HG03571 (cell line): Measurements from ENCODE around the gene RTF1.
"Not testable (repeated sequence)": the region's sequence is repeated elsewhere in the genome, so short reads cannot be mapped to it uniquely, and the experiment has no call there.

Experiments
- ATAC-seq: cut with Tn5 transposase; IDR thresholded peaks from one replicate; pipeline ENCODE4 v1.9.1; 2021; ENCODE audit not compliant: unreplicated experiment

RTF1 gene

DNA sequence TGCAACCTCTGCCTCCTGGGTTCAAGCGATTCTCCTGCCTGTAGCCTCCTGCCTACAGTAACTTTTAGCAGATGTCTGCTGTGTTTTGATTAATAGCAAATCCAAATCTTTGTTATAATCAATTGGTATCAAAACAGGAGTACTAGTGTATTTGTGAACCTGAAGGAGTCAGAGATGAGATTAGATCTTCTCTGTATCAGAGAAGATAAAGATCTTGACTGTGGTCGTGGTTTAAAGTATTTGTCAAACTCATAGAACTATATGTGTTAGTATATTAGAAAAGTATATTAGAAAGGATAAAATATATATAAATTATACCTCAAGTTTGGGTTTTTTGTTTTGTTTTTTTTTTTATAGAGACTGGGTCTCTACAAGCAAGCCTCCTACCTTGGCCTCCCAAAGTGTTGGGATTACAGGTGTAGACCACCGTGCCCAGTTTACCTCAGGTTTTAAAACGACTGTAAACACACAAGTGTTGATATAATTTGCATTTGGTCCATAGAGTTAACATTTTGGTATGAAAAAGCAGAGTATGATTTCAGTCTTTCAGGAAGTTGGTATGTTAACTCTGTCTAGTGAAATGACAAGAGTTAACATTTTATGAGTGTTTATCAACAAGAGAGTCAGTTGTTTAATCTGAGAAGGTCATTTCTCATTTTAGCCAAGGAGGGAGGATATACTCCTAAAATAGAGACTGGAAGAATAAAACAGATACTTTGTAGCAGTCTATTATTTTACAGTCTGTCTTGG lies 18.3 kb downstream of the RTF1 start:
- ATAC-seq, result no peak

- ATAC-seq, result no peak
Measured at GRCh38 chr15:41437448-41437847, 20.6 kb downstream of the RTF1 start.

DNA sequence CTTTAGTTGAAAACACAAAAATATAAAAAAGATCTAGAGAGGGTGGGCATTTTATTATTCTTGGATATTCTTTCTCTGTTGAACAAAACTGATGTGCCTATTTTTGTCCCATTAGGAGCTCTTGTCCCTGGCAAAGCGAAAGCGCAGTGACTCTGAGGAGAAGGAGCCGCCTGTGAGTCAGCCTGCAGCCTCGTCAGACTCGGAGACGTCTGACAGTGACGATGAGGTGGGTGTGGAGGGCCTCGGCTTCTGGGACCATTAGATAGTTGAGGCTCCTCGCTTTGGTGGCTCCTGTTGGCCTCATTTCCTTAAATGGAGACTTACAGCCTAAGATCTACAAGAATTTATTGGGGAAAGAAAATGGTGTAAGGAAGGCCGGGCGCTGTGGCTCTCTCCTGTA lies 21.3 kb downstream of the RTF1 start:
- no peak for ATAC-seq

DNA sequence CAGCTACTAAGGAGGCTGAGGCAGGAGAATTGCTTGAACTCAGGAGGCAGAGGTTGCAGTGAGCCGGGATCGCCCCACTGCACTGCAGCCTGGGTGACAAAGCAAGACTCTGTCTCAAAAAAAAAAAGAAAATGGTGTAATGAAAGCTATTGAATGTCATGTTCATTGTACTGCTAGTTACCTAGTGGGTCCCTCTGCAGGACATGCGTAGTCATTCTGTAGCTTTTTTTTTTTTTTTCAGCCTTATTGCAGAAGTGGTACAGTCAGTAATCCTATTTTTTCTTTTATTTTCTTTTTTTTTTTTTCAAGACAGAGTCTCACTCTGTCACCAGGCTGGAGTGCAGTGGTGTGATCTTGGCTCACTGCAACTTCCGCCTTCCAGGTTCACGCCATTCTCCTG lies 21.9 kb downstream of the RTF1 start:
- ATAC-seq, result not testable (repeated sequence)

- no peak for ATAC-seq
Measured at GRCh38 chr15:41443275-41443674, 26.4 kb downstream of the RTF1 start.

GRCh38 chr15:41445399-41445798 lies 28.5 kb downstream of the RTF1 start:
- ATAC-seq, result no peak

GRCh38 chr15:41462084-41462795 lies 45.3 kb downstream of the RTF1 start:
- ATAC-seq, result no peak

DNA sequence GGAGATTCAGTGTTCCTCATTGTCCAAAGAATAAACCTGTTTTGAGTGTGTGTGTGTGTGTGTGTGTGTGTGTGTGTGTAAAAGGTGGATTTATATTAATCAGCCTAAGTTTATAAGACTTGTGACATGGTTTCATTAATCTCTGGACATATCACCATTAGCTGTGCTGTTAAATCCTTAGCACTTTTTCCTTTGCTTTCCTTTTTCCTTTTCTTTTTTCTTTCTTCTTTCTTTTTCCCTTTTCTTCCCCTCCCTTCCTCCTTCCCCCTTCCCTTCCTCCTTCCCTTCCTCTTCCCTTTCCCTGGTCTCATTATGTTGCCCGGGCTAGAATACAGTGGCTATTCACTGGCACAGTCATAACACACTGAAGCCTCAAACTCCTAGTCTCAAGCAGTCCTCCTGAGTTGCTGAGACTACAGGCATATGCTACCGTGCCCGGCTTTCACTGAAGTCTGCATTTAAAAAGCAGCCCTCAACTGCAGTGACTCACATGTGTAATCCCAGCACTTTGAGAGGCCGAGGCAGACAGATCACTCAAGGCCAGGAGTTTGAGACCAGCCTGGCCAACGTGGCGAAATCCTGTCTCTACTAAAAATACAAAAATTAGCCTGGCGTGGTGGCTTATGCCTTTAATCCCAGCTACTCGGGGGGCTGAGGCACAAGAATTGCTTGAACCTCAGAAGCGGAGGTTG lies 48.1 kb downstream of the RTF1 start:
- ATAC-seq, result no peak

DNA sequence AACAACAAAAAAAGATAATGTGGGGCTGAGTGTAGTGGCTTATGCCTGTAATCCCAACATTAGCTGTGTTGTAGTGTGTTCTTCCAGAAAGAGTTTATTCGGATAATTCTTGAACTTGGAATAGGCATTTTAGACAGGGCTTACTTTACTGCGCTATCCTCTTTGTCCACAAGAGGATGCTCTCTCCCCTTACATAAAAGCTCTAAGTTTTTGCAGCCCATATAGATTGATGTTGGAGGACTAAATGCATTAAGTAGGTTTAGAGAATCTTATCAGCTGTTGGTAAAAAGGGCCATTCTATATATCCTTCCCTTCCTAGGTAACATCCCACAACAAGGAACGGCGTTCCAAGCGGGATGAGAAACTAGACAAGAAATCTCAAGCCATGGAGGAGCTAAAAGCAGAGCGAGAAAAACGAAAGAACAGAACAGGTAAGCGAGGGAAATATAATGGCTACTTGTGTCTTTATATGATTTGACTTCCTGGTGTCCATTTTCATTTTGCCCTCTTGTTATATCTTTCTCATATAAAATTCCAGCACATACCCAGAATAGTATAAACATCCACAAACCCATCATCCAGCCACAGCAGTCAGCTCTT lies 49.0 kb downstream of the RTF1 start:
- ATAC-seq, result no peak

- ATAC-seq, result no peak
Measured at GRCh38 chr15:41466711-41467110, 49.8 kb downstream of the RTF1 start.

DNA sequence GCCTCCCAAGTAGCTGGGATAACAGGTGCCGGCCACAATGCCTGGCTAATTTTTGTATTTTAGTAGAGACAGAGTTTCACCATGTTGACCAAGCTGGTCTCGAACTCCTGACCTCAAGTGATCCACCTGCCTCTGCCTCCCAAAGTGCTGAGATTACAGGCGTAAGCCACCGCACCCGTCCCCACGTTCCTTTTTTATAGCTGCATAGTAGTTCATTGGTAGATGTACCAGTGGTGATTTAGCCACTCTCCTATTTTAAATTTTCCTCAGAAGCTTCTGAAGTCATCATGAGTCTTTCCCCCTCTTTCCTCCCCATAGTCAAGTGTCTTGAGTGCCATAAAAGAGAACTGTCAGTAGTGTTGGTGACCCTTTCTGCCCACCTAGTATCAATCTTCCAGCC lies 52.7 kb downstream of the RTF1 start:
- not testable (repeated sequence) for ATAC-seq

- no peak for ATAC-seq
Measured at GRCh38 chr15:41473418-41473817, 56.5 kb downstream of the RTF1 start.

DNA sequence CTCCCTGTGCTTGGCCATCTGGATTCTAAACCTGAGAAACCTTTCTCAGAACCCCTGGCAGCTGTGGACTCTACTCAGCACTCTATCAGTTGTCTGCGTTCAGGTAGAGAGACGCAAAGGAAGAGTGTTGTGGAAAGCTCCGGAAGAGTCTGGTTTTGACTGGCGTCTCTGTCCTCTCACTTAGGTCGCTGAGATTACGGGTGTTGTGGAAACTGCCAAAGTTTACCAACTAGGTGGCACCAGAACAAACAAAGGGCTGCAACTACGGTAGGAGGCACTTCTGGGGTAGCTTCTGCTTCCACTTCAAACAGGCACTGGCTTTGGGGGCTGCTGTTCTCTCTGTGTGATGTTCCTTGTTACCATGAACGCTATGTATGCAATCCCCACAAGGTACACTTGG lies 57.5 kb downstream of the RTF1 start:
- no peak for ATAC-seq

GRCh38 chr15:41474941-41475340 lies 58.0 kb downstream of the RTF1 start:
- no peak for ATAC-seq

- no peak for ATAC-seq
Measured at GRCh38 chr15:41476416-41477048, 59.6 kb downstream of the RTF1 start.

- no peak for ATAC-seq
Measured at GRCh38 chr15:41480396-41481140, 63.7 kb downstream of the RTF1 start.

- no peak for ATAC-seq
Measured at GRCh38 chr15:41482110-41482877, 65.4 kb downstream of the RTF1 start.

DNA sequence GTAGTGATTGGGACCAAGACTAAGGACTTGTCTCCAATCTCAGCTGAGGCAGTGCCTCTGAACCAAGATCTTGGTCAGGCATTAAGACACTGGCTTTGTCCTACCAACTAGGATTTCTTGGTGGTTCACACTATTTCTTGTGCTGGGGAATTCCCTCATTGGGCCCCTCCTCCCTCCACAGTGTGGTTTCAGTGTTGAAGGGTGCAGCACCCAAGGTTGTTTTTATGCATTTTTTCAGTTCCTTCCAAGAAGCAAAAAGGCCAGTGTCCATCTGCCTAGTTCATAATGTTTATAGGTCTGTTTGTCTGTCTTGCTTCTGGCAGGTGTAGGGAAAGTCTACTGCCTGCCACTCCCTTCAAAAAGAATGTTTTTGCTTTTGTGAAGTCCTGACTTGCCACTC lies 66.2 kb downstream of the RTF1 start:
- ATAC-seq, result no peak

GRCh38 chr15:41483519-41483918 lies 66.6 kb downstream of the RTF1 start:
- ATAC-seq, result no peak
